GM12878 (cell line): ENCODE data around the gene MYO1C. TPM values are rescaled to one million over a fixed set of nuclear protein-coding genes. Genes with fewer than 3 reads are reported as not detected.

Source experiments
- BACH1 ChIP-seq: fragments of 450-650 bp; IDR thresholded peaks from 2 replicates; pipeline ENCODE4 v1.6.1; 2017; ENCODE audit warnings: mild to moderate bottlenecking, borderline replicate concordance
- BMI1 ChIP-seq: fragments of 450-650 bp; IDR thresholded peaks from 2 replicates; pipeline ENCODE4 v1.6.1; 2016; ENCODE audit warnings: mild to moderate bottlenecking, moderate library complexity, borderline replicate concordance
- EGR1 ChIP-seq, 2 experiments: IDR thresholded peaks; 1 replicate in 1 of 2; 2 replicates in 1 of 2; pipeline ENCODE4 v1.6.1; 2011 to 2012; ENCODE audit warnings: low read depth in 2 of 2, low read length in 2 of 2, borderline replicate concordance in 1 of 2, mild to moderate bottlenecking in 1 of 2, moderate library complexity in 1 of 2
- KLF5 ChIP-seq: fragments of 450-650 bp; IDR thresholded peaks from 2 replicates; pipeline ENCODE4 v1.6.1; 2014; ENCODE audit warnings: mild to moderate bottlenecking; ENCODE audit not compliant: partially characterized antibody
- MXI1 ChIP-seq: fragments of 150-350 bp; IDR thresholded peaks from 2 replicates; pipeline ENCODE4 v1.6.1; 2011; ENCODE audit warnings: low read depth, mild to moderate bottlenecking, inconsistent platforms, low read length, improper control_type of control experiment
- RUNX3 ChIP-seq: IDR thresholded peaks from 2 replicates; pipeline ENCODE4 v1.6.1; 2012; ENCODE audit warnings: low read length, inconsistent platforms
- ZNF24 ChIP-seq: fragments of 450-650 bp; IDR thresholded peaks from 2 replicates; pipeline ENCODE4 v1.6.1; 2017; ENCODE audit warnings: antibody characterized with exemption, mild to moderate bottlenecking
- polyA plus RNA-seq, 11 experiments: library from polyadenylated mRNA; depleted of rRNA in 4 of 11; unstranded in 6 of 11; stranded (reverse) in 5 of 11; fragments of >200 nt; fragmentation: Nextera tagmentation in 4 of 11; fragmentation: Illumina TruSeq in 1 of 11; extraction: Ambion mirVana in 4 of 11; extraction: Trizol in 1 of 11; gene quantifications; 1 replicate in 1 of 11; 2 replicates in 10 of 11; pipeline versions ENCODE4 v1.2.1 to v1.2.3, GENCODE V29; 2011 to 2016; ENCODE audit warnings: inconsistent platforms in 2 of 11, missing spikeins in 2 of 11, low read depth in 1 of 11
- total RNA-seq, 4 experiments: library from RNA; depleted of rRNA in 3 of 4; stranded (reverse); fragments of >200 nt in 3 of 4; fragmentation: Illumina TruSeq in 1 of 4; extraction: Trizol in 1 of 4; gene quantifications; 2 replicates each; pipeline versions ENCODE4 v1.2.1 to v1.2.3, GENCODE V29; 2013 to 2021
- TF ChIP-seq, protein P1 (sequence below): IDR thresholded peaks from 2 replicates; pipeline ENCODE4 v1.6.1; 2012; ENCODE audit warnings: mild to moderate bottlenecking, low read depth, low read length
- TF ChIP-seq, protein P2 (sequence below): fragments of 450-650 bp; IDR thresholded peaks from 2 replicates; pipeline ENCODE4 v1.6.1; 2017; ENCODE audit warnings: mild to moderate bottlenecking, moderate library complexity

The MYO1C gene
- total and polyA plus RNA-seq, 10 of the 15 experiments (the other 5 are each of a cell fraction or from before 2014, with no cell fraction given): 1.2 to 92.0 (median 36.6) TPM

DNA sequence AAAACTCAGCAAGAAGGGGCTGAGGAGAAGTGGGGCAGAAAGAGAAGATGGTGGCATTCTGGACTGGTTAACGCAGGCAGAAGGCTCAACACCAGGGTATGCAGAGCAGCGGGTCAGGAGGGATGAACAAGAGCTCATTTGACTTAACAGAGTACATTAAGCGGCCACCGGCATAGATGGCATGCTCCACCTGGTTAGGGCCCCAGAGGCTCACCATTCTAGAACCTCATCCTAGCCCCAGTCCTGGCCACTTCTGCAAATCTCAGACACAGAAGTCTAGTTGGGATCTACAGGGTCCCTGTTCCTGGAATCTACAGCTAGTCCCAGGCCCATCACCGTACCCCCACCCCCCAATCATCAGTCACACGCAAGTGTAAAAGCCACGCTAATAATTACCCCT, 1.7 kb upstream of the MYO1C start (continued):
- TF ChIP-seq, protein P1, sequence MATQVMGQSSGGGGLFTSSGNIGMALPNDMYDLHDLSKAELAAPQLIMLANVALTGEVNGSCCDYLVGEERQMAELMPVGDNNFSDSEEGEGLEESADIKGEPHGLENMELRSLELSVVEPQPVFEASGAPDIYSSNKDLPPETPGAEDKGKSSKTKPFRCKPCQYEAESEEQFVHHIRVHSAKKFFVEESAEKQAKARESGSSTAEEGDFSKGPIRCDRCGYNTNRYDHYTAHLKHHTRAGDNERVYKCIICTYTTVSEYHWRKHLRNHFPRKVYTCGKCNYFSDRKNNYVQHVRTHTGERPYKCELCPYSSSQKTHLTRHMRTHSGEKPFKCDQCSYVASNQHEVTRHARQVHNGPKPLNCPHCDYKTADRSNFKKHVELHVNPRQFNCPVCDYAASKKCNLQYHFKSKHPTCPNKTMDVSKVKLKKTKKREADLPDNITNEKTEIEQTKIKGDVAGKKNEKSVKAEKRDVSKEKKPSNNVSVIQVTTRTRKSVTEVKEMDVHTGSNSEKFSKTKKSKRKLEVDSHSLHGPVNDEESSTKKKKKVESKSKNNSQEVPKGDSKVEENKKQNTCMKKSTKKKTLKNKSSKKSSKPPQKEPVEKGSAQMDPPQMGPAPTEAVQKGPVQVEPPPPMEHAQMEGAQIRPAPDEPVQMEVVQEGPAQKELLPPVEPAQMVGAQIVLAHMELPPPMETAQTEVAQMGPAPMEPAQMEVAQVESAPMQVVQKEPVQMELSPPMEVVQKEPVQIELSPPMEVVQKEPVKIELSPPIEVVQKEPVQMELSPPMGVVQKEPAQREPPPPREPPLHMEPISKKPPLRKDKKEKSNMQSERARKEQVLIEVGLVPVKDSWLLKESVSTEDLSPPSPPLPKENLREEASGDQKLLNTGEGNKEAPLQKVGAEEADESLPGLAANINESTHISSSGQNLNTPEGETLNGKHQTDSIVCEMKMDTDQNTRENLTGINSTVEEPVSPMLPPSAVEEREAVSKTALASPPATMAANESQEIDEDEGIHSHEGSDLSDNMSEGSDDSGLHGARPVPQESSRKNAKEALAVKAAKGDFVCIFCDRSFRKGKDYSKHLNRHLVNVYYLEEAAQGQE: no peak
- TF ChIP-seq EGR1 (IDR thresholded peaks at IDR 0.05; ENCODE audit: borderline replicate concordance in 1 of 2, low read depth in 2 of 2, low read length in 2 of 2) (no peak), KLF5 (no peak), RUNX3 (no peak), BMI1 (no peak), BACH1 (no peak), MXI1 (no peak), ZNF24 (no peak)
- TF ChIP-seq, protein P2, sequence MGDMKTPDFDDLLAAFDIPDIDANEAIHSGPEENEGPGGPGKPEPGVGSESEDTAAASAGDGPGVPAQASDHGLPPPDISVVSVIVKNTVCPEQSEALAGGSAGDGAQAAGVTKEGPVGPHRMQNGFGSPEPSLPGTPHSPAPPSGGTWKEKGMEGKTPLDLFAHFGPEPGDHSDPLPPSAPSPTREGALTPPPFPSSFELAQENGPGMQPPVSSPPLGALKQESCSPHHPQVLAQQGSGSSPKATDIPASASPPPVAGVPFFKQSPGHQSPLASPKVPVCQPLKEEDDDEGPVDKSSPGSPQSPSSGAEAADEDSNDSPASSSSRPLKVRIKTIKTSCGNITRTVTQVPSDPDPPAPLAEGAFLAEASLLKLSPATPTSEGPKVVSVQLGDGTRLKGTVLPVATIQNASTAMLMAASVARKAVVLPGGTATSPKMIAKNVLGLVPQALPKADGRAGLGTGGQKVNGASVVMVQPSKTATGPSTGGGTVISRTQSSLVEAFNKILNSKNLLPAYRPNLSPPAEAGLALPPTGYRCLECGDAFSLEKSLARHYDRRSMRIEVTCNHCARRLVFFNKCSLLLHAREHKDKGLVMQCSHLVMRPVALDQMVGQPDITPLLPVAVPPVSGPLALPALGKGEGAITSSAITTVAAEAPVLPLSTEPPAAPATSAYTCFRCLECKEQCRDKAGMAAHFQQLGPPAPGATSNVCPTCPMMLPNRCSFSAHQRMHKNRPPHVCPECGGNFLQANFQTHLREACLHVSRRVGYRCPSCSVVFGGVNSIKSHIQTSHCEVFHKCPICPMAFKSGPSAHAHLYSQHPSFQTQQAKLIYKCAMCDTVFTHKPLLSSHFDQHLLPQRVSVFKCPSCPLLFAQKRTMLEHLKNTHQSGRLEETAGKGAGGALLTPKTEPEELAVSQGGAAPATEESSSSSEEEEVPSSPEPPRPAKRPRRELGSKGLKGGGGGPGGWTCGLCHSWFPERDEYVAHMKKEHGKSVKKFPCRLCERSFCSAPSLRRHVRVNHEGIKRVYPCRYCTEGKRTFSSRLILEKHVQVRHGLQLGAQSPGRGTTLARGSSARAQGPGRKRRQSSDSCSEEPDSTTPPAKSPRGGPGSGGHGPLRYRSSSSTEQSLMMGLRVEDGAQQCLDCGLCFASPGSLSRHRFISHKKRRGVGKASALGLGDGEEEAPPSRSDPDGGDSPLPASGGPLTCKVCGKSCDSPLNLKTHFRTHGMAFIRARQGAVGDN: no peak
